ENCODE measurements around the gene CPSF3.

The CPSF3 gene

DNA sequence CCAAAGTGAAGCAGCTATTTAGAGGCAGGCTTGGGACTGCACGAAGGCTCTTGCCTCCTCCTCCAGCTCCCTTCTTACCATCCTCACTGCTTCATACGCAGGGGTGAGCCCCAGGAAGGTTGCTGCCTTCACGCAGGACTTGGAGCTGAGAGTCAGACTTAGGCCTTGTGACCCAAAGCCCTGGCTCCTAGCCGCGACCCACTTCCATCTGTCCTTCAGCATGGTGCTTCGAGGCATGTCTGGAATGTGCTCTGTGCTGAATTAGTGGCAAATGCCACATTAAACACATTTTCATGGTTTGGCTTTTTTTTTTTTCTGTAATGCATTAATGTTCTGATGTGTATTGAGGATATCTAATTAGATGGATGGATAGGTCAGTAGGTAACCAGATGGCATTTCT is 37.6 kb upstream of the CPSF3 start:
- ATAC-seq (ENCODE audit: insufficient read depth, low read depth) (no peak), DNase-seq (no peak)
- no peak overlapping the region for H2AFZ ChIP-seq (ENCODE audit: low read depth, low read length)
- no peak overlapping the region for H3K4me3 ChIP-seq (ENCODE audit: low read depth in 1 of 2, low read length in 2 of 2)
- no peak overlapping the region for H3K9ac ChIP-seq (ENCODE audit: low read depth, low read length)
- no peak overlapping the region for H3K4me2 ChIP-seq (ENCODE audit: insufficient read depth, low read length)
- H4K20me1 ChIP-seq (ENCODE audit: insufficient read depth, low read length) = no peaks in the 10 kb centered on the region
- no peaks in the 10 kb centered on the region for H3K27me3 ChIP-seq (ENCODE audit: insufficient read depth, low read length, poor library complexity)
- no peaks in the 10 kb centered on the region for H3K4me1 ChIP-seq (ENCODE audit: insufficient read depth, low read length)
- H3K9me3 ChIP-seq (ENCODE audit: insufficient read depth, low read length, severe bottlenecking) = no peaks in the 10 kb centered on the region
- H3K79me2 ChIP-seq (ENCODE audit: insufficient read depth, low read length) = no peaks in the 10 kb centered on the region
- H3K27ac ChIP-seq (ENCODE audit: low read length) = no peak overlapping the region
- TF ChIP-seq EZH2 (IDR thresholded peaks at IDR 0.05; ENCODE audit: borderline replicate concordance, low read depth, low read length, severe bottlenecking) = no peak
- TF ChIP-seq, protein P1, sequence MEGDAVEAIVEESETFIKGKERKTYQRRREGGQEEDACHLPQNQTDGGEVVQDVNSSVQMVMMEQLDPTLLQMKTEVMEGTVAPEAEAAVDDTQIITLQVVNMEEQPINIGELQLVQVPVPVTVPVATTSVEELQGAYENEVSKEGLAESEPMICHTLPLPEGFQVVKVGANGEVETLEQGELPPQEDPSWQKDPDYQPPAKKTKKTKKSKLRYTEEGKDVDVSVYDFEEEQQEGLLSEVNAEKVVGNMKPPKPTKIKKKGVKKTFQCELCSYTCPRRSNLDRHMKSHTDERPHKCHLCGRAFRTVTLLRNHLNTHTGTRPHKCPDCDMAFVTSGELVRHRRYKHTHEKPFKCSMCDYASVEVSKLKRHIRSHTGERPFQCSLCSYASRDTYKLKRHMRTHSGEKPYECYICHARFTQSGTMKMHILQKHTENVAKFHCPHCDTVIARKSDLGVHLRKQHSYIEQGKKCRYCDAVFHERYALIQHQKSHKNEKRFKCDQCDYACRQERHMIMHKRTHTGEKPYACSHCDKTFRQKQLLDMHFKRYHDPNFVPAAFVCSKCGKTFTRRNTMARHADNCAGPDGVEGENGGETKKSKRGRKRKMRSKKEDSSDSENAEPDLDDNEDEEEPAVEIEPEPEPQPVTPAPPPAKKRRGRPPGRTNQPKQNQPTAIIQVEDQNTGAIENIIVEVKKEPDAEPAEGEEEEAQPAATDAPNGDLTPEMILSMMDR (IDR thresholded peaks at IDR 0.05; ENCODE audit: borderline replicate concordance, extremely low read depth, low read length, poor library complexity, severe bottlenecking) = no peak
- H3K36me3 ChIP-seq (ENCODE audit: insufficient read depth, low read length) = peaks cover 58% of the 10 kb centered on the region

DNA sequence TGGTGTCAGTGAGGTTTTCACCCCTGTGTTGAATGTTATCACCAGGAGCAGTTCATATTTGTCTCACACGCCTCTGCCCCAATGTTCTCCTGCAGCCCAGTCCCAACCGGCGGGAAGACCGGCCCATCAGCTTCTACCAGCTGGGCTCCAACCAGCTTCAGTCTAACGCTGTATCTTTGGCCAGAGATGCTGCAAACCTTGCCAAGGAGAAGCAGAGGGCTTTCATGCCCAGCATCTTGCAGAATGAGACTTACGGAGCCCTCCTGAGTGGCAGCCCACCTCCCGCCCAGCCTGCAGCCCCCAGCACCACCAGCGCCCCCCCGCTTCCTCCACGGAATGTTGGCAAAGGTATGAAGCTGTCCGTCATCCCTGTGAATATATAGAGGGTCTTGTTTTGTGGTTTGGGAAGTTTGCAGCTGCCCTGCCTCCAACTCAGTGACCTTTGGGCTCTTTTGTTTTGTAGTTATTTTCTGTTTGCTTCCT is 35.2 kb upstream of the CPSF3 start:
- H2AFZ ChIP-seq (ENCODE audit: low read depth, low read length) = no peak overlapping the region
- no peak overlapping the region for H3K9ac ChIP-seq (ENCODE audit: low read depth, low read length)
- TF ChIP-seq, protein P1 (IDR thresholded peaks at IDR 0.05; ENCODE audit: borderline replicate concordance, extremely low read depth, low read length, poor library complexity, severe bottlenecking) = no peak
- no peak for TF ChIP-seq EZH2 (IDR thresholded peaks at IDR 0.05; ENCODE audit: borderline replicate concordance, low read depth, low read length, severe bottlenecking)
- H3K9me3 ChIP-seq (ENCODE audit: insufficient read depth, low read length, severe bottlenecking) = no peaks in the 10 kb centered on the region
- no peaks in the 10 kb centered on the region for H3K79me2 ChIP-seq (ENCODE audit: insufficient read depth, low read length)
- no peaks in the 10 kb centered on the region for H4K20me1 ChIP-seq (ENCODE audit: insufficient read depth, low read length)
- no peak overlapping the region for H3K27ac ChIP-seq (ENCODE audit: low read length)
- H3K27me3 ChIP-seq (ENCODE audit: insufficient read depth, low read length, poor library complexity) = no peaks in the 10 kb centered on the region
- H3K36me3 ChIP-seq (ENCODE audit: insufficient read depth, low read length) = peaks cover 43% of the 10 kb centered on the region
- H3K4me2 ChIP-seq (ENCODE audit: insufficient read depth, low read length) = no peak overlapping the region
- ATAC-seq (ENCODE audit: insufficient read depth, low read depth) (no peak), DNase-seq (no peak)
- no peaks in the 10 kb centered on the region for H3K4me1 ChIP-seq (ENCODE audit: insufficient read depth, low read length)
- H3K4me3 ChIP-seq (ENCODE audit: low read depth in 1 of 2, low read length in 2 of 2) = no peak overlapping the region

DNA sequence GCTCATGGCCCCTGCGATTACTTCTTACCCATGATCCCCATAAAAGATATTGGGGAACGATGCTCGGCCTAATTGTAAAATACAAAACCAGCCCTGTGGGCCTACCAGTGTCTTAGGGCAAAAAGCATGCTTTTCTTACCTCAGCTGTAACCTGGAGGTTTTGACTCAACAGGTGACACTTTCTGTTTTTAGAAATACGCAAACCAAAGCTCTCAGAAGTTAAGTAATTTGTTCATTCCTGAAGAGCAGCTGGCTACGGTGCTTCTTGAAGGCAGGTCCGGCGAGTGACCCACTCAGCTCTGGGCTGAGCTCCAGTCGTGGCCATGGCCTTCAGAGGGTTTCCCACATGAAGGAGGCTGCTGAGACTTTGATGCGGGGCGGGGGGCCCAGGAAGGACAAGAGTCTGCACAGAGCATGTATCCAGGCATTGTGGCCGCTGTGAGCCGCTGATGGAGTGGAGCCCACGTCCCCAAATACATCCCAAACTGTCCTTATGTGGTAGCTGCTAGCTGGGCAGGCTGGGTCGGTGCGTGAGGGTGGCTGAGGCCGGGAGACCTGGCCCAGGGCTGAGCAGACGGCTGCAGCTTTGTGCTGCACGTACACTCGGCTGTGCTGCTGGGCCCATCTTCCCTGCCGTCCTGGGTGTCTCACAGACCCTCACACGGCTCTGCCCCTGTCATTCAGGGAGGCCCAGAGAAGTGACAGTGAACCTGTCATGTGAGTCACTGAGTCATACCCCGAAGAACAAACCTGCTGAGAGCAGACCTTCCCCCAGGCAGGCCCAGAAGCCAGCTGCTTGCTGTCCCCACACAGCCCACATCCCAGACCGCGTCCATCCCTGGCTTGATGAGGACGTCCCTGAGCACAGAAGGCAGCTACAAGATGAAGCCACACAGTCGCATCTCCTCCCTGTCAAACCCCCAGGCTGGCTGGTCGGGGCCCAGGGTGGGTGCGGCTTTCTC is 34.2 kb upstream of the CPSF3 start:
- TF ChIP-seq, protein P1 (IDR thresholded peaks at IDR 0.05; ENCODE audit: borderline replicate concordance, extremely low read depth, low read length, poor library complexity, severe bottlenecking) = no peak
- no peak for TF ChIP-seq EZH2 (IDR thresholded peaks at IDR 0.05; ENCODE audit: borderline replicate concordance, low read depth, low read length, severe bottlenecking)
- H4K20me1 ChIP-seq (ENCODE audit: insufficient read depth, low read length) = no peaks in the 10 kb centered on the region
- no peak for ATAC-seq (ENCODE audit: insufficient read depth, low read depth)
- no peaks in the 10 kb centered on the region for H3K79me2 ChIP-seq (ENCODE audit: insufficient read depth, low read length)
- no peak for DNase-seq
- H2AFZ ChIP-seq (ENCODE audit: low read depth, low read length) = no peak overlapping the region
- H3K4me1 ChIP-seq (ENCODE audit: insufficient read depth, low read length) = no peaks in the 10 kb centered on the region
- H3K9me3 ChIP-seq (ENCODE audit: insufficient read depth, low read length, severe bottlenecking) = no peaks in the 10 kb centered on the region
- H3K9ac ChIP-seq (ENCODE audit: low read depth, low read length) = no peak overlapping the region
- H3K27me3 ChIP-seq (ENCODE audit: insufficient read depth, low read length, poor library complexity) = no peaks in the 10 kb centered on the region
- H3K4me2 ChIP-seq (ENCODE audit: insufficient read depth, low read length) = no peak overlapping the region
- H3K27ac ChIP-seq (ENCODE audit: low read length) = no peak overlapping the region
- H3K4me3 ChIP-seq (ENCODE audit: low read depth in 1 of 2, low read length in 2 of 2) = no peak overlapping the region
- peaks cover 49% of the 10 kb centered on the region for H3K36me3 ChIP-seq (ENCODE audit: insufficient read depth, low read length)
